GM21447 (cell line): ENCODE data around the gene CHST4.
"Not testable (repeated sequence)": the region's sequence is repeated elsewhere in the genome, so short reads cannot be mapped to it uniquely, and the experiment has no call there.

ENCODE experiments used
- ATAC-seq: cut with Tn5 transposase; IDR thresholded peaks from one replicate; pipeline ENCODE4 v1.9.1; 2021; ENCODE audit not compliant: unreplicated experiment

The CHST4 gene

DNA sequence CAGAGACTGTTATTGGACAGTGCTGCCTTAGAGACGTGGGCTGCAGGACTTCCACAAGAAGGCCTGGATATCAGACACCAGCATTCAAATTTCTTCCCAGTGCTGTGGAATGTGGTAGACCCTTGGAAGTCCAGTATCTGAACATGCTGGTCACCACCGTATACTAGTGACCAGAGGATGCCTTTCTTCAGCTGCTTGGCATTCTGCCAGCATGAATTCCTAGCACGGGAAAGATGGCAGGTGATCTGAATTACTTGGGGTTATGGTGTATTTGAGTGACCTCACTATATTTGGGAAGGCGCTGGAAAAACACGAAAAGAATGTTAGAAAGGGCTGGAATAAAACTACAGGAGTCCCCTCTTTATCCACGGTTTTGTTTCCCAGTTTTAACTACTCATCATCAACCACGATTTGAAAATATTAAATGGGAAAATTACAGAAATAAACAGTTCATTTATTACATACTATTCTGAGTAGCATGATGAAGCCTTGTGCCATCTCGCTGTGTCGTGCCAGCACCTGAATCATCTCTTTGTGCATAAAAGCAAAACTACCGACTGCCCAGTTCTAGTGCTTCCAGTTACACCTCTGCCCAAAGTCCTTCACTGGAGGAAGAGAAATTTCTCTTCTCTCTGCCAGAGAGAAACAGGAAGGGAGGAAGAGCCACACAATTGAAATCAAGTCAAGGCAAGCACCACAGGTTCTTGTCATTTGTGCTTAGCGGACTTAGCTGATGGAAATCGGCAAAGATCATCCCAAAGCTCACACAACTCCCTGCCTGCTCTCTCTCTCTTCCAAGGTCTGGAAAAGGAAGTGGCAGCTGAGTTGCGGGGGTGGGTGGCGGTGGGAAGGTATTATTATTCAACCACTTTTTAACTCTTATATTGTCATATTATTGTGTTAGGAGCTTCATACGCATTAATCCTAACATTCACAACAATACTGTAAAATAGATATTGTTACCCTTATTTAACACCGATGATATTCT, 1.4 kb upstream of the CHST4 start:
- no peak for ATAC-seq

DNA sequence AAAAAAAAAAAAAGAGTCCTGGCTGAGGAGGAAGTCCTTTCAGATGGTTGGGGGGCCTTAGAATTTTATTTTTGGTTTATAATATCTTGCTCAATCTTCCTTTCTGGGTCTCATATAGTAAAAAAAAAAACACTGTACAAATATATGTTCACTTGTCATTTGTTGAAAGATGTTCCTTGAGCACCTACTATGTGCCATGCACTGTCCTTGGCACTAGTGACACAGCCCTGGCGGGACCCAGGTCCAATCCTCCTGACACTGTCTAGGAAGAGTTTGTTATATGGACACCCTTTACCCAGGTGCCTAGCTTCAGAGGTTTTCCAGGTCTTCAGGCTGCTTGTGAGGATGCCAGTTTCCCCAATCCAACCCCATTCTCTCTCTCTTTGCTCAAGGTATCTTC, 2.0 kb downstream of the CHST4 start:
- no peak for ATAC-seq

GRCh38 chr16:71528863-71529262, 2.6 kb downstream of the CHST4 start:
- ATAC-seq, result no peak

DNA sequence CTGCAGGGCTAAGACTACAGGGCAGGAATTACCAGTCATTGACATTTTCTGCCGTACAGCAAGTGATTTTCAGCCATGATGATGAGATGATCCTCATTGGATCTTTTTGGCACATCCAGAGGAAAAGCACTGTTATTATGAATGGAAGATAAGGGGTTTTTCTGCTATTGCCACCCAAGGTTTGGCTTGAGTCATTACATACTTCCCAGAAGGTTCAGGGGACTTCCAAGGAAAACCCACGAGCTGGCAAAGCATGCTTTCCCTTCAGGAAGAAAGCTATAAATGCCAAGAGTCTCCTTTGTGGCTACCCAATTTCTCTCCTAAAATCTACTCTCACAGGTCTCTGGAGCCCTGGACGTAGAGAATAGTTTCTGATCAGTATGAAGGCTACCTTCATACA, 6.1 kb downstream of the CHST4 start:
- no peak for ATAC-seq

- no peak for ATAC-seq
These were observed 10.7 kb downstream of the CHST4 start for GRCh38 chr16:71536752-71537499.

DNA sequence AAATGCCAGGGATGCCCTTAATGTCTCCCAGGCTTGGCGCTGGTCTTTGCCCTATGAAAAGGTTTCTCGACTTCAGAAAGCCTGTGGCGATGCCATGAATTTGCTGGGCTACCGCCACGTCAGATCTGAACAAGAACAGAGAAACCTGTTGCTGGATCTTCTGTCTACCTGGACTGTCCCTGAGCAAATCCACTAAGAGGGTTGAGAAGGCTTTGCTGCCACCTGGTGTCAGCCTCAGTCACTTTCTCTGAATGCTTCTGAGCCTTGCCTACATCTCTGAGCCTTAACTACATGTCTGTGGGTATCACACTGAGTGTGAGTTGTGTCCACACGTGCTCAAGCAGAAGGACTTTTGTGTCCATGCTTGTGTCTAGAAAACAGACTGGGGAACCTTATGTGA, 11.4 kb downstream of the CHST4 start:
- no peak for ATAC-seq

GRCh38 chr16:71542377-71542776, 16.2 kb downstream of the CHST4 start:
- ATAC-seq, result no peak

DNA sequence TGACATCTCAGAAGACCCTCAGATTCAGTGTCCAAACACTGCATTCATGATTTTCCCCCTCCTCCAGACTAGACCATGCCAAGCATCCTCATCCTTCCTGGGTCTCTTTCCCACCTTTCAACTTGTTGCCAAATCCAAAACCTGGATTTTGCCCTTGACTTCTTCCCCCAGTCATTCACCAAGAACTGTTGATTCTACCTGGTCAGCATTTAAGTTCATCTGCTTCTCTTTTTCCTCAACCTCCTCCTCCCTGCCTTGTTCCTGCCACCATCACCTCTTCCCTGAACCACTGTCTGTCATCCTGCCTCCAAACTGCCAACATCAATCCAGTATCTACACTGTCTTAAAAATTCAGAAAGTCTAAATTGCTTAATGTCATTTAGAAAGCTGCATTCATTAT, 20.9 kb downstream of the CHST4 start:
- no peak for ATAC-seq

DNA sequence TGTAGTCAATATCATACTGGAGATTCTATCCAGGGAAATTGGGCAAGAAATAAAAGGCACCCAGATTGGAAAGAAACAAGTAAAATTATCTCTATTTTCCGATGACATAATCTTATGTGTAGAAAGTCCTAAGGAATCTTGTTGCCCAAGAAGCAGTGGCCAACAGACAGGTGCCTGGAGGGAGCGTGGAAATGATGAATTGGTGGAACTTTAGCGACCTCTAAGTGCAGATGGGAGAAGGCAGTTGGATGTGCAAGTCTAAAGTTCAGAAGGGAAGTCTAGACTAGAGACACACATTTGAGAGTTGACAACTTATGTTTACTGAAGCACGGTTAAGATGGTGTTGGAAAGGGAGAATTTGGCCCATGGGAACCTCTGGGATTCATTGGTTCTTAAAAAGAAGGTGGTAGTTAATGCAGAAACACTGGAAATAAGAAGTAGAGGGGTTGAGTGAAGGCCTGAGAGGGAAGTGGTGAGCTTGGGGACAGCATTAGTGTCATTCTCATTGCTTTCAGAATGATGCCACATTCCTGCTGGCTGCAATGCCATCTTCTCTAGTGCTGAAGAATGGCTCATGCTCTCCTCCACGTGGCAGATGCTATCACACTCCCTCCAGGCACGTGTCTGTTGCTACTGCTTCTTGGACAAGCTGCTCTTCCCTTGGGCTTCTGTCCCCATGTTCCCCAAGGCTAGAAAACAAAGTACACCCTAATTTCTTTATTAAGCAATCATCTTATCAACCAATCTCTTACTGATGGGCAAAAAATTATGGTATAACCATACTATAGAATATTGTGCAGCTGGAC, 26.7 kb downstream of the CHST4 start:
- no peak for ATAC-seq

DNA sequence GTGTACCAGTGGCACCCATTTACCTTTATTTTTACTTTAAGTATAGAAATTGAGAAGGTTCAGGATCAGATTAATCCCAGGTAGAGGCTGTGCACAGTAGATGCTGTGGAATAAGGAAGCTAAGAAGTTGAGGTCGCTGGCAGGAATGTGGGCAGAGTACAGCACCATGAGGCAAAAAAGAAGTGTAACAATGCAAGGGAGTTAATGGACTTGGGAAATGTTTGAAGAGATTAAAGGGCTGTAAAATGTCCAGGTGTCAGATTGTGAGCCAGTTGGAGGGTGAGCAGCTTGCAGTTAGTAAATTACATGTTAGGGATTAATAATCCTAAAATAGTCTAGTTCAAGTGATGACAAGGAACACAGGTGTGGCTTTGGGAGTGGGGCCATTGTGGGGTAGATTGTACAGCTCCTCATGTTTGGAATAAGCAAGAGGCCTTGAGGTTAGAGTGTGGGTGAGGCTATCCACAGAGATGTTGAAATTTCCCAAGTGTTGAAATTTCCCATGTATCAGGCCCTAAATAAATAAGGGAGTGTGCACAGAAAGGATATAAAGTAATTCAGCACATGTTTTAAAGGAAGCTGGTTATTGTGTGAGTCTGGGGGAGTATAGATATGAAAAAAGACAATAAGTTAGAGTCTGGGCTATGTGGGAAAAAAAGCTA, 29.1 kb downstream of the CHST4 start:
- no peak for ATAC-seq

- no peak for ATAC-seq
These were observed 31.1 kb downstream of the CHST4 start for GRCh38 chr16:71557299-71557698.

DNA sequence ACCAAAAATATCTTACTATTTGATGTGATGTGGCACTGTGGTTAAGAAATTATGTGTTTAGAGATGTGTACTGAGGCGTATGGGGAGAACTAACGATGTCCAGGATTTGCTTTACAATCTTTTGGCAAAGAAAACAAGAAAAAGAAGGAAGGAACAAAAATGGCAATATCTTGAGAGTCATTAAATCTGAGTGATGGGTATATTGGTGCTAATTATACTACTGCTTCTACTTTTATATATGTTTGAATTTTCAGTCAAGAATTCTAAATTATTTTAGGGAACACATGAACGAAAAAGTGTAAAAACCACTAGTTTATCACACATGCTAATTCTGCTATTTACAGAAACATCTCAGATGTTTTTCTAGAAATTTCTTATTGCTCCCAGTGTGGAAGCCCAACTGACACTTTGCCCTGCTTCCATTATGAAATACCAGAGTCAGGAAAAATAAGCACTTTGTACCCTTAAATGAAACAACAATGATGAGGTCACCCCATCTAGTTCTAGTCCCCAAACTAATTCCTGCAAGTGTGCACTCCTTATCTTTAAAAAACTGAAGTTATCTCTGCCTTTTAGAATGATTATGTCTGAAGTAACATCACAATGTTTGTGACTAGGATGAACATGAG, 31.8 kb downstream of the CHST4 start:
- no peak for ATAC-seq

DNA sequence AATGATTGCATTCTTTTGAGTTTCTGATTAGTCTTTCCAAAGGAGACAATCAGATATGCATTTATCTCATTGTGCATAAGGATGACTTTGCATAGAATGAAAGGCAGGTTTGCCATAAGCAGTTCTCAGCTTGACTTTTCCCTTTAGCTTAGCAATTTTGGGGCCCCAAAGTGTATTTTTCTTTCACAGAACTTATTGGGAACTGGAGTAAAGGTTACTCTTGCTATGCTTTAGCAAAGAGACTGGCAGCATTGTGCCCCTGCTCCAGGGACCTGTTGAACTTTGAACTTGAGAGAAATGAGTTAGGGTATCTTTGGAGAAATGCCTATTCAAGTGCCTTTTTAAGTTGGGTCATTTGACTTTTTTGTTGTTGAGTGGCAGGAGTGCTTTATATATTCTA, 33.6 kb downstream of the CHST4 start:
- ATAC-seq, result no peak

DNA sequence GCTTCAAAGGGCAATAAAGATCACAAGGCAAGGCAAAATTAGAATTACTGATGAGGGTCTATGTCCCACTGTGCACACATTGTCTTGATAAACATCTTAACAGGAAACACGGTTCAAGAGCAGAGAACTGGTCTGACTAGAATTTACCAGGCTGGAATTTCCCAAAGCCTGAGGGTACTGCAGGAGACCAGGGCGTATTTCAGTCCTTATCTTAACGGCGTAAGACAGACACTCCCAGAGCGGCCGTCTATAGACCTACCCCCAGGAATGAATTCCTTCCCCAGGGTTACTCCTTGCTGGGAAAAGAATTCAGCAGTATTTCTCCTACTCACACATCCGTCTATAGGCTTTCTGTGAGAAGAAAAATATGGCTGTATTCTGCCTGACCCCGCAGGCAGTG, 35.7 kb downstream of the CHST4 start:
- ATAC-seq, result not testable (repeated sequence)

DNA sequence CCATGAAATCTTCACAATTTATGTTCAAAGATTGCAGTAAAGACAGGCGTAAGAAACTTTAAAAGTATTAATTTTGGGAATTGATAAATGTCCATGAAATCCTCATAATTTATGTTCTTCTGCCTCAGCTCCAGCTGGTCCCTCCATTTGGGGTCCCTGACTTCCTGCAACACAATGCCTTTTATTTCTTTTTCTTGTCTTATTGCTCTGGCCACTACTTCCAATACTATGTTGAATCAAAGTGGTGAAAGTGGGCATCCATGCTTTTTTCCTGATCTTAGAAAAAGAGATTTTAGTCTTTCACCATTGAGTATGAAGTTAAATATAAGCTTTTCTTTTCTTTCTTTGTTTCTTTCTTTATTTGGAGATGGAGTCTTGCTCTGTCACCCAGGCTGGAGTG, 36.3 kb downstream of the CHST4 start:
- ATAC-seq, result no peak

GRCh38 chr16:71564335-71564967, 38.2 kb downstream of the CHST4 start:
- peak; percentile 87 for ATAC-seq

- ATAC-seq, result no peak
These were observed 39.8 kb downstream of the CHST4 start for GRCh38 chr16:71565812-71566700.

DNA sequence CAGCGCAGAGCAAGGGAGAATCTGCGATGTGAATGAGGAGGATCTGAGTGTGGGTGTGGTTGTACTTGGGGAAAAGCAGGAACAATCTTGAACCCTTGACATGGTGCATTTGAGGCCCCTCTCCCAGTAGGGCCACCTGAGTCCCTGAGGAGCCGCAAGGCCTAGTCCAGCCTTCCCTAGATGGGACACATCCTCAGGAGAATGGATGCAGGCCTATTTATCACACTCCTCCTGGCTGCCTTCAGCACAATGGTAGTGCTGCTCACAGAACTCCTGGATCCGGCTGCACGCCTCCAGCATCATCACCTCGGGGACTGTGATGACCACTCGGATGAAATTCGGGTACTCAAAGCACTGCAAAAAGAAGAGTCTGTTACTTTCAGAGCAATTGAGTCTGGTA, 41.7 kb downstream of the CHST4 start:
- ATAC-seq, result no peak

DNA sequence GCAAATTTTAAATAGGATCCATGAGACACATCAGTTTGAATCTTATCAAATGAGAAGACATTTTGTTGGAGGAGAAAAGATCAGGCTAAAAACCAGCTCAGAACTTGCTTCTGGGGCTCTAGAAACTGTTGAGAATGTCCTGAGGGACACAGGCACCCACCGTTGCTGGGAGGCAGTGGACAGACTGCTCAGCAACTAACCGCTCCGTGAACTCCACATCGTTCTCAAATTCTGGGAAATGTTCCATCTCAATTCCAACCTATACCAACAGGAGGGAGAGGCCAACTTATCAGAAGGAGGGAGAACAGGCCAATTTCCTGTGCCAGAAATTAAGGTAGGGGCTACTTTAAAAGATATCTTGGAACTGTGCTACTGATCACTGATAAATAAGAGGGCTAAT, 42.3 kb downstream of the CHST4 start:
- no peak for ATAC-seq
